HG03095 (cell line): ENCODE data around the gene SNX9.
"Not testable (repeated sequence)": the region's sequence is repeated elsewhere in the genome, so short reads cannot be mapped to it uniquely, and the experiment has no call there.

ENCODE experiments used
- ATAC-seq: cut with Tn5 transposase; IDR thresholded peaks from one replicate; pipeline ENCODE4 v1.9.1; 2021; ENCODE audit warnings: moderate library complexity; ENCODE audit not compliant: unreplicated experiment

Gene SNX9

GRCh38 chr6:157944983-157945931, 122.2 kb downstream of the SNX9 start:
- no peak for ATAC-seq

- no peak for ATAC-seq
Measured at GRCh38 chr6:157946053-157946617, 123.1 kb downstream of the SNX9 start.

DNA sequence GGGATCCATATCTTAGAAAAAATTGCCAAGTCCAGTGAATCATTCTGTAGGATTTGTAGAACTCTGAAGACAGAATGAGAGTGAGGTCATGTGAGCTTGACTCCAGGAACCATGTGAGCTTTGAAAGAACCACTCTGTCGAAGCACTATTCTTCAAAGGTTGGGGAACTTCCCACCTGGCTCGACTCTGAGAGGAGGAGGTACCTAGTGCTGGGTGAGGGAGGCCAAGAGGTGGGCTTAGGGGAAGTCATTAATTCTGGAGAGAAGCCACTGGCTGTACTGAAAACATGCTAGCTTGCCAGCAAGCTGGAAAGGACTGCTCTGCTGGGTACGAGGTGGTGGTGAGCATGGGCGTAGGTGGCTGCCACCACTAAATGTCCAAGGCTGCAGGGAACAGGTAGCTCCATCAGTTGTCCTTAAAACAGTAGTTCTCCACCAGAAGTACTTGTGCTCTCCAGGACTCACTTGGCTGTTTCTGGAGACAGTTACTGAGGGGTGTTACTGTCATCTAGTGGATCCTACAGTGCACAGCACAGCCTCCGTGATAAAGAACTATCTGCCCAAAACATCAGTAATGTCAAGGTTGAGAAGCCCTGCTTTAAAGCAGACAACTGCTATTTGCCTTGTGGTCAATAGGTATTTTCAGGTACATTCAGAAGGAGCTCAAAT, 124.0 kb downstream of the SNX9 start:
- ATAC-seq: peak; percentile 59

DNA sequence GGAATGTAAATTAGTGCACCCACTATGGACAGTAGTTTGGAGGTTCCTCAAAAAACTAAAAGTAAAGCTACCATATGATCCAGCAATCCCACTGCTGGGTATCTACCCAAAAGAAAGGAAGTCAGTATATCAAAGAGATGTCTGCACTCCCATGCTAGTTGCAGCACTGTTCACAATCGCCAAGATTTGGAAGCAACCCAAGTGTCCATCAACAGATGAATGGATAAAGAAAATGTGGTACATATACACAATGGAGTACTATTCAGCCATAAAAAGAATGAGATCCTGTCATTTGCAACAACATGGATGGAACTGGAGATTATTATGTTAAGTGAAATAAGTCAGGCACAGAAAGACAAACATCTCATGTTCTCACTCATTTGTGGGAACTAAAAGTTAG, 127.9 kb downstream of the SNX9 start:
- not testable (repeated sequence) for ATAC-seq

GRCh38 chr6:157951828-157952227, 128.8 kb downstream of the SNX9 start:
- no peak for ATAC-seq

DNA sequence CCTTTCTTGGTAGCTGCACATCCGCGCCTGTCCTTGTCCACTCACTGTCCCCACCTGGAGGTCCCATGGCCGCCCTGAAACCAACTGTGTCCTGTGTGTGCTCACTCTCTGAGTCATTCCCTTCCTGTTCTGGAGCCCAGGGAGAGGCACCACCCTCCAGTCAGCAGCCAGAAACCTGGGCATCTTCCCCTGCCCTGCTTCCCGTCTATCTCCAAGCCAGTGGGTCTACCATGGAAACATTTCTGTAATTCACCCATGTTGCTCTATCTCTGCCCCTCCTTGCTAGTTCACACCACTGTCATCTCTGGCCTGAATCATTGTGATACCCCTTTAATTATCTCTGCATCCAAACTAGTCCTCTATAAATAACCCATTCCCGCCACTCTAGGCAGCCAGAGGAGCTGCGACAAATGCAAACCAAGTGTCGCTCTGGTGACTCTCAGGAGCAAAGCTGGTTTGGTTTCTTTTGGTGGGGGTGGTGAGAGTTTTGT, 129.9 kb downstream of the SNX9 start:
- ATAC-seq: no peak

DNA sequence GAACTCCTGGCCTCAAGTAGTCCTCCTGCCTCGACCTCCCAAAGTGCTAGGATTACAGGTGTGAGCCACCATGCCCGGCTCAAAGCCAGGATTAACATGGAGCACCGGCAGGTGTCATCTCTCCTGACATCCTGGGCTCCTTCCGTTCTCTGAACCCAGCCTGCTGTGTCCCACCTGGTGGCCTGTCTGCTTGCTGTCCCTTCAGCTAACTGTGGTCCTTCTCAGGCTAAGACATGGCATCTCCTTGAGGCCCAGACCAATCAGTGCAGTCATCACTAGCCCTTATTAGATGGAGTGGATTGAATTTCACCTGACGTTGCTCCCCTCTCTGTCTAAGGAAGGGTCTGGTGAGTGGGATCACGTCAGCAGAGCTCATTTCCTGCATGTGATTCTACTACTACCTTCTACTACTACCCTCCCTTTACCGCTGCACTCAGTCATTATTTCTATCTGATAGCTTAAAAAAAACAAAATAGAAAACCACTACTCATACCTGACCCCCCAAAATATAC, 130.6 kb downstream of the SNX9 start:
- ATAC-seq: no peak

- ATAC-seq: no peak
Measured at GRCh38 chr6:157954150-157955117, 131.4 kb downstream of the SNX9 start.

DNA sequence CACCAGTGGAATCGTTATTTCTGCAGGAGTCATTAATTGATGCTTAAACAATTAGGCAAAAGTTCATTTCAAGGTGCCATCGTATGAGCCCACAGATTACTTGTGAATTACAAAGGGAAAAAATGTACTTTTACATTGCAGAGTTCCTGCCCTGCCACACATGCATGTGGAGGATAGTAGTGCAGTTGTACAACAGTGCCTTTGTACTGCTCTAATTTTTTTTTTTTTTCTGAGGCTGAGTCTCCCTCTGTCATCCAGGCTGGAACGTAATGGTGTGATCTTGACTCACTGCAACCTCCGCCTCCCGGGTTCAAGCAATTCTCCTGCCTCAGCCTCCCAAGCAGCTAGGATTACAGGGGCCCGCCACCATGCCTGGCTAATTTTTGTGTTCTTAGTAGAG, 132.6 kb downstream of the SNX9 start:
- ATAC-seq: no peak

DNA sequence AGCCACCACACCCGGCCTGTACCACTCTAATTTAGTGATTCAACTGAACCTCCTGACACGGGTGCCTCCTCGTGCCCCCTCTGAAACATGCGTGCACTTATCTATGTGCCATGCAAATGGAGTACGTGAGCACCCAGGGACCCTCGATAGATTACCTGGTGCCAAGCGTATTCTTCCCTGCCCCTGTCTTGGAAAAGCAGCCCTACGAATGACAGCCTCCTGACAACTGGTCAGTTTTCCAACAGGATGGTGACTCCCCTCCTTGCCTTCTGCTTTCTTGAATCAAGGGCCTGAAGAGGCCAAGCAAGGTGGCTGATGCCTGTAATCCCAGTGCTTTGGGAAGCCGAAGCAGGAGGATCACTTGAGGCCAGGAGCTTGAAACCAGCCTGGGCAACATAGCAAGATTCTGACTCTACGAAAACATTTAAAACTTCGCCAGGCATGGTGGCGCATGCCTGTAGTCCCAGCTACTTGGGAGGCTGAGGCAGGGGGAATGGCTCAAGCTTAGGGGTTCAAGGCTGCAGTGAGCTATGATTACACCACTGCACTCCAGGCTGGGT, 133.2 kb downstream of the SNX9 start:
- ATAC-seq: no peak

GRCh38 chr6:157959451-157960227, 136.6 kb downstream of the SNX9 start:
- ATAC-seq: no peak

DNA sequence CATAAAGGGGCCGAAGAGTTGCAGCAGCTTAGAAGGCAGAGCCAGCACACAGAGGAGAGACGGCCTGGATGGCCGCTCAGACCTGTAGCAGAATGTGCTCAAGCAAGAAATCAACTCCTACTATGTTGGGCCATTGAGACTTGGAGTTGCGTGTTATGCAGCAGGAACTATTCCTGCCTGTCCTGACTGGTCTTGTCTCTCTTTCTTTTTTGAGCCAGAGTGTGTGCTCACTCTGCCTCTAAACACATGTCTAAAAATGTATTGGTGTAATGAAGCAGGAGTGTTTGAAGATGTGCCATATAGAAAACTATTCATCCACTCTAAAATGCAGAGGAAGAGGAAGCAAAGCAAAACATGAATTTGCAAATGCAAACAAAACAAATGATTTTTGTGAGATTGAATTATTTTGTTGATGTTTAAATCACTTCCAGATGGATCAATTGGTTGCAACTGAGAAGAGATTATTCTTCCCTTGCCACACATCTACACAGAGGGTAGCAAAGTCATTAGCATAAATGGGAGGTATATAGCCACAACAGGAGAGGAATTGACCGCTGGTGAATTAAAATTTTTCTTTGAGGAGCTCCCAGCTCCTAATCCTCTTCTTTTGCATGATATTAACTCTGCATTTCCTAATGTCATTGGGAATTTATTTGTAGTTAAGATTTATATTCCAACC, 138.2 kb downstream of the SNX9 start:
- no peak for ATAC-seq

DNA sequence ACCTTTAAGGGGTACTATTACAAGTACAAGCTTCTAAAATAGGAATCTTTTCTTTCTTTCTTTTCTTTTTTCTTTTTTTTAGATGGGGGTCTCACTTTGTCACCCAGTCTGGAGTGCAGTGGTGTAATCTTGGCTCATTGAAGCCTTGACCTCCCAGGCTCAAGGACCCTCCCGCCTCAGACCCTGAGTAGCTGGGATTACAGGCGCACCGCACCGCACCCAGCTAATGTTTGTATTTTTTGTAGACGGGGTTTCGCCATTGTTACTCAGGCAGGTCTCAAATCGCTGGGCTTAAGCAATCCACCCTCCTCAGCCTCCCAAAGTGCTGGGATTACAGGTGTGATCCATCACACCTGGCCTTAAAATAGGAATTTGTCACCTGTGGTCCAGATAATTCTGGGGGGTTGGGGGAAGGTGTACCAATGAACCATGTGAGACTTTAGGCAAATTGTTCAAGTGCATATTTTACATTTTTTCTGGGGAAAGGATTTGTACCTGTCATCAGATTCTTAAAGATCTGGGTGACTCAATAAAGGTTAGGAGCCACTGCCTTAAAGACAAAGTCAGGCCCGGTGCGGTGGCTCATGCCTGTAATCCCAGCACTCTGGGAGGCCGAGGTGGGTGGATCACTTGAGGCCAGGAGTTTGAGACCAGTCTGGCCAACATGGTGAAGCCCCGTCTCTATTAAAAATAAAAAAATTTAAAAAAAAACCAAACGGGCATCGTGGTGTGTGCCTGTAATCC, 139.0 kb downstream of the SNX9 start:
- no peak for ATAC-seq

DNA sequence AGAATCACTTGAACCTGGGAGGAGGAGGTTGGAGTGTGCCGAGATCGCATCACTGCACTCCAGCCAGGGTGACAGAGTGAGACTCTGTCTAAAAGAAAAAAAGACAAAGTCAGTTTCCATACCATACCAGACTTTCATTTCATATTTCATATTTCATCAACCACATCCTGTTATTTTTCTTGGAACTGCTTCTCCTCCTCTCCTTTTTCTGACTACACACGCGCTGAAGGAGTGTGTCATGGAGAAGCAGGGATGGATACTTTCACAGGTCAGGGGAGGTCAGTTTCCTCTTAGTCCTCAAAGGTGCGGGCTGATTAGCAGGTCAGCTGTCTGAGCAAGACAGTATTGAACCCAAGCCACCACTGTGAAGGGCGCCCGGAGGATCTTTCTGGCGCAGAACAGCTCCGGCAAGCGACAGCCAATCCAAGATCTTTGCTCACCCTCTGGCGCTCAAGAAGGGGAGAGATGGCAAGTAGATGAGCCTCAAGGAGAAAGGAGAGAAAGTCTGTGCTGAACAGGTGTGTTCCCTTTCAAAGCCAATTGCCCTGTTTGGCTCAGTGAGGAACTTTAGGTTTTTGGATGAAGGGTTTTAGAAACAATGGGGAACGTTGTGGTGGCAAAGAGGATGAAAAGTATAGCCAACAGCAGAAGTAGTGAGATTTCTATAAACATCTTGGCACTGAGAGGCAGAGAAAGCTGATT, 139.7 kb downstream of the SNX9 start:
- ATAC-seq: no peak

- no peak for ATAC-seq
Measured at GRCh38 chr6:157964100-157964499, 141.1 kb downstream of the SNX9 start.

GRCh38 chr6:157965387-157965786, 142.3 kb downstream of the SNX9 start:
- ATAC-seq: no peak

DNA sequence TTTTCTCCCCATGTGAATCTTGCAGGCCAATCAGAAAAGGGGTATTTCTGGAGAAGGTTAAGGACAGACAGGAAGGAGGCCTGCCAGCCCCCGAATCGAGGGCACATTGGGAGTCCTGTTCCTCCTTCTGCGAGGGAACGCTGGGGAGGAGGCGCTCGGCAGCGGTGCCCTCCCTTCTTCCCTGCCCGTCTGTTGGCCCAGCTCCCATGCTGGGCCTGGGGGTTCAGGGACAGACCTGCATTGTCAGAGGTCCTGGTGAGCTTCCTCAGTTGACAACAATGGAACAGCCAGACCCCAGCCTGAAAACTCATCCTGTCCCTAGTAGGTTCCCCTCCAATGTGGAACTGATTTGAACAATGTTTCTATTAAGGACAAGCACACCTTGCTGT, 143.5 kb downstream of the SNX9 start:
- ATAC-seq: no peak
